Upper lobe of left lung (tissue), 6 donors: ENCODE measurements around the gene WRNIP1. TPM values are rescaled to one million over a fixed set of nuclear protein-coding genes. Genes with fewer than 3 reads are reported as not detected.

ENCODE experiments used
- ATAC-seq, 2 donors: fragments of 200-7000 bp; cut with Tn5 transposase; one replicate each; pipeline ENCODE4 v1.9.1; 2022; ENCODE audit warnings: mild to moderate bottlenecking in 2 of 2, moderate library complexity in 2 of 2; ENCODE audit not compliant: low FRiP score in 2 of 2
- DNase-seq, 2 donors: peaks; one replicate each; pipeline ENCODE4 v3.0.0-alpha.2; 2019 to 2020
- H3K27ac ChIP-seq, 4 donors: fragments of 200-600 bp; sonication (generic); one replicate each; pipeline ENCODE4 v1.5.1; 2016 to 2019
- H3K27me3 ChIP-seq, 4 donors: fragments of 200-600 bp; sonication (generic); one replicate each; pipeline ENCODE4 v1.5.1; 2017 to 2019
- H3K36me3 ChIP-seq, 4 donors: fragments of 200-600 bp; sonication (generic); one replicate each; pipeline ENCODE4 v1.5.1; 2016 to 2019
- H3K4me1 ChIP-seq, 4 donors: fragments of 200-600 bp; sonication (generic); one replicate each; pipeline ENCODE4 v1.5.1; 2018 to 2019
- H3K4me3 ChIP-seq, 4 donors: fragments of 200-600 bp; sonication (generic); one replicate each; pipeline ENCODE4 v1.5.1; 2017 to 2019; ENCODE audit warnings: mild to moderate bottlenecking in 2 of 4, moderate library complexity in 1 of 4
- H3K9me3 ChIP-seq, 4 donors: fragments of 200-600 bp; sonication (generic); one replicate each; pipeline ENCODE4 v1.5.1; 2018 to 2019
- CTCF ChIP-seq, 6 experiments: fragments of 450-650 bp in 4 of 6; fragments of 200-600 bp in 2 of 6; sonication (generic) in 2 of 6; IDR thresholded peaks; one replicate each; pipeline ENCODE4 v1.5.1; 2016 to 2019; ENCODE audit warnings: antibody characterized with exemption in 6 of 6
- EP300 ChIP-seq, 4 donors: sonication (generic); formaldehyde crosslinking; IDR thresholded peaks; one replicate each; pipeline ENCODE4 v1.5.1; 2017; ENCODE audit warnings: antibody characterized with exemption in 4 of 4, control low read depth in 2 of 4
- POLR2A ChIP-seq, 4 donors: fragments of 450-650 bp; IDR thresholded peaks; one replicate each; pipeline ENCODE4 v1.5.1; 2016 to 2017; ENCODE audit warnings: antibody characterized with exemption in 4 of 4, mild to moderate bottlenecking in 2 of 4
- POLR2AphosphoS5 ChIP-seq, 2 donors: sonication (generic); formaldehyde crosslinking; IDR thresholded peaks; one replicate each; pipeline ENCODE4 v1.5.1; 2017; ENCODE audit warnings: antibody characterized with exemption in 2 of 2
- WGBS, 2 donors: methylation state at CpG; one replicate each; pipeline ENCODE4 v1.1.5; 2017 to 2018; 5-methylcytosine and 5-hydroxymethylcytosine counted together
- total RNA-seq, 6 donors: library from RNA; depleted of rRNA in 4 of 6; stranded (reverse); fragments of >200 nt in 4 of 6; gene quantifications; one replicate each; pipeline versions ENCODE4 v1.1.0 to v1.2.1, GENCODE V29; 2016 to 2021
- donor health status: DM: no; HTN: no; CAD: no; lungs with moderate emphysema.
- donor health status: DM: no; HTN: yes; CAD: no; lungs with severe emphysema.

The WRNIP1 gene
- total RNA-seq, 6 donors from 2014 or later = 38.7 to 101 (median 59.2) TPM

DNA sequence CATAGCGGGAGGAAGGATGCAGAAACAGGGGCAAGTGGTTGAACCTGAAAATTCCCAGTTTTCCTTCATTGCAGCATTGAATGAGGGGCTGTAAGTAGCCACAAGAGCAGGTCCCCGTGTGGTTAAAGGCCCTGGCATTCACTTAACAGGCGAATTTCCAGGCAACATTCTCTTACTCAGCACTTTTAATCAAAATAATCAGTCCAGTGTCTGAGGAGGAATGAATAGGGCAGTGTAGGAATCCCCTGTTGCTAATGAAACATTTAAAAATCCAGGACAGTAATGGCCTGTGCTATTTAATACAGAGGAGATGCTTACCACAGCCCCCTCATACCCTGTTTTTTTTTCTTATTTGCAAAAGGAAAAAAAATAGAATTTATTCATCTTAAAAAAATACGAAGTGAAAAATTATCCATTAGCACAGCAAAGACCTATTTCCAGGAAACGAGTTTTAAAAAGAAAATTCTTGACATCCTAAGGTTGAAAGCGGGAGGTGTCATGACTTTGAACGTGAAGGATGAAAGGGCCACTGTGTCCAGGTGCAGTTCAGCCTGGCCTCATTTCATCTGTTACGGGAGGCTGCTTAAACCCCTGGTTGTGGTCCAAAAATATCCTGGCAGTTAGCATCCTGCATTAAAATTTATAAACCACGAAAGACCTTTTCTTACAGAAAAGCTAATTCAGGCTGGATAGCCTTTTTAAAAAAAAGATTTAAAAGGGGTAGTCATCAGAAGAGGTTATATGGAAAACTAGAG lies 34.7 kb upstream of the WRNIP1 start:
- DNase-seq (no peak), ATAC-seq (no peak)
- H3K27me3 ChIP-seq = no peaks in the 10 kb centered on the region
- no peaks in the 10 kb centered on the region for H3K36me3 ChIP-seq
- WGBS, 2 donors = 82 to 84% methylated on average over 9 of the region's 9 CpGs
- no peaks in the 10 kb centered on the region for H3K9me3 ChIP-seq
- peaks cover 7 to 11% (median 10%) of the 10 kb centered on the region in 4 donors for H3K4me1 ChIP-seq
- H3K4me3 ChIP-seq = no peak overlapping the region
- TF ChIP-seq CTCF (IDR thresholded peaks at IDR 0.05) (no peak), EP300 (IDR thresholded peaks at IDR 0.05) (no peak), POLR2A (IDR thresholded peaks at IDR 0.05) (no peak), POLR2AphosphoS5 (IDR thresholded peaks at IDR 0.05) (no peak)
- no peak overlapping the region for H3K27ac ChIP-seq

GRCh38 chr6:2731281-2731909 lies 33.8 kb upstream of the WRNIP1 start:
- no peak for DNase-seq
- no peak for TF ChIP-seq CTCF (IDR thresholded peaks at IDR 0.05)
- no peak for TF ChIP-seq POLR2AphosphoS5 (IDR thresholded peaks at IDR 0.05)
- no peak for TF ChIP-seq EP300 (IDR thresholded peaks at IDR 0.05)
- no peak for TF ChIP-seq POLR2A (IDR thresholded peaks at IDR 0.05)
- Histone ChIP-seq H3K4me1 (peaks cover 7 to 11% (median 10%) of the 10 kb centered on the region in 4 donors), H3K27me3 (no peaks in the 10 kb centered on the region), H3K9me3 (no peaks in the 10 kb centered on the region), H3K27ac (no peak overlapping the region), H3K36me3 (no peaks in the 10 kb centered on the region), H3K4me3 (no peak overlapping the region)
- 74 to 78% methylated on average over 4 to 5 of the region's 5 CpGs for WGBS, 2 donors
- ATAC-seq = no peak

DNA sequence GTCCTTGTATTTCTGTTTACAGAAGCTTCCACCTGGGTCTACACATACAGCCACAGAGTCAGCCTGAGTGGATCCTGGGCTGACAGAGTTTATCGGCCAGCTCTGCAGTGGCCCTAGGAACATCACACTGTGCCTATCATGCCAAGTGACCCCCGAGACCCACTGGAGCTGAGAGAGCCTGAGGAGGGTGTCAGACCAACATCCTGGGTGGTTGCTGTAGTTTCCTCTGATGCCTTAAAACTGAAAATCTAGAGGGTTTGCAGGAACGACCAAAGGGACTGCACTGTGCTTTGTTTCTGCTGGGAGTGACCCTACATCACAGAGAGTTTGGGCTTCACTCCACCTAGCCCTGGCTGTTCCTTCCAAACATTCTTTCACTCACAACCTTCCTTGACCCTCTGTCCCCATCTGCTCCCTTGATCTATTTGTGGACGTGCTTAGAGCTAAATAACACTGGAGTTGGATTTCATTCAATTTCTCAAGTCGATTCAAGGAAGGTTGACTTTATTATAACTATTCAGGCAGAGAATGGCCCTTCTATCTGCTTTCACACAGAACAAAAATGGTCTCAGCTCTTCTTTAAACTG lies 32.6 kb upstream of the WRNIP1 start:
- no peaks in the 10 kb centered on the region for H3K36me3 ChIP-seq
- no peak for TF ChIP-seq POLR2AphosphoS5 (IDR thresholded peaks at IDR 0.05)
- no peak for TF ChIP-seq EP300 (IDR thresholded peaks at IDR 0.05)
- TF ChIP-seq POLR2A (IDR thresholded peaks at IDR 0.05) = no peak
- no peak for TF ChIP-seq CTCF (IDR thresholded peaks at IDR 0.05)
- no peaks in the 10 kb centered on the region for H3K27me3 ChIP-seq
- H3K4me1 ChIP-seq = peaks cover 7 to 11% (median 10%) of the 10 kb centered on the region in 4 donors
- no peak for DNase-seq
- H3K9me3 ChIP-seq = no peaks in the 10 kb centered on the region
- WGBS, 2 donors = 25 to 28% methylated on average over 5 of the region's 5 CpGs
- no peak overlapping the region for H3K4me3 ChIP-seq
- no peak overlapping the region for H3K27ac ChIP-seq
- no peak for ATAC-seq

- Histone ChIP-seq H3K4me3 (no peak overlapping the region), H3K9me3 (no peaks in the 10 kb centered on the region), H3K4me1 (peaks cover 7 to 11% (median 10%) of the 10 kb centered on the region in 4 donors), H3K27me3 (no peaks in the 10 kb centered on the region), H3K36me3 (no peaks in the 10 kb centered on the region), H3K27ac (peak overlapping the region in 1 of 4 donors; percentile 48)
- DNase-seq (peak in 1 of 2 donors; percentile 87), ATAC-seq (peak; percentile 81 to 92)
- TF ChIP-seq POLR2AphosphoS5 (IDR thresholded peaks at IDR 0.05) (peak in 1 of 2 donors; percentile 9), EP300 (IDR thresholded peaks at IDR 0.05) (no peak), CTCF (IDR thresholded peaks at IDR 0.05) (no peak)
- WGBS, 2 donors = 55 to 68% methylated on average over 5 of the region's 5 CpGs
Measured at GRCh38 chr6:2733324-2733723, 31.9 kb upstream of the WRNIP1 start.
